ENCODE results near the gene BCL10.

- TF ChIP-seq CTCF (IDR thresholded peaks at IDR 0.05), result no peak
- TF ChIP-seq POLR2AphosphoS5 (IDR thresholded peaks at IDR 0.05), result no peak
- TF ChIP-seq EP300 (IDR thresholded peaks at IDR 0.05; ENCODE audit: low read depth), result no peak
- no peak for TF ChIP-seq POLR2A (IDR thresholded peaks at IDR 0.05)
Measured at GRCh38 chr1:85279458-85280080, 3.1 kb upstream of the BCL10 start.

Data from transverse colon (tissue), 4 donors.